ENCODE measurements around the gene PGA4. TPM values are rescaled to one million over a fixed set of nuclear protein-coding genes. Genes with fewer than 3 reads are reported as not detected.

PGA4 gene
- total RNA-seq, 1 experiment from 2014 or later: not detected

DNA sequence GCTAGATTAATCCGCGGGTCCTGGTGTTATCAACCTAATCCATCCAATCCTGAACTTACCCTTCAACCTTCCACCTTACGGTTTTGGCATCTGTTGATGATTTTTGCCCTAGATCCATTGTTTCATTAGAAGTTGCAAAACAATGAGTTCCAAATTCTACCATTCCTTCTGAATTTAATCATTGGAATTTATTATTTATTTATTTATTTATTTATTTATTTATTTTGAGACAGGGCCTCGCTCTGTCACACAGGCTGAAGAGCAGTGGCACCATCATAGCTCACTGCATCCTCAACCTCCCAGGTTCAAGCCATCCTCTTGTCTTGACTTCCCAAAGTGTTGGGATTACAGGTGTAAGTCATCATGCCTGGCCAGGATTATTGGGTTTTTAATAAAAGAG, 40.7 kb upstream of the PGA4 start:
- H3K27me3 ChIP-seq (replicated peaks; ENCODE audit: insufficient read depth, low read depth, low read length, poor library complexity): peaks cover 2% of the 10 kb centered on the region
- ChIA-PET CTCF (no interaction called here), POLR2A (ENCODE audit: low non-redundant PET) (no interaction called here)
- intact Hi-C loops (cut with micrococcal nuclease; ENCODE audit: unreplicated experiment): no loop called here
- BruUV-seq (replicated peaks): no TSS peak
- H3K36me3 ChIP-seq (ENCODE audit: insufficient read depth, low read length, poor library complexity, severe bottlenecking): no peaks in the 10 kb centered on the region
- H3K27ac ChIP-seq (ENCODE audit: low read depth, low read length, poor library complexity, severe bottlenecking): no peak overlapping the region
- no peak for TF ChIP-seq EZH2 (IDR thresholded peaks at IDR 0.05; ENCODE audit: borderline replicate concordance, low read depth, low read length, poor library complexity, severe bottlenecking)
- TF ChIP-seq, protein P1, sequence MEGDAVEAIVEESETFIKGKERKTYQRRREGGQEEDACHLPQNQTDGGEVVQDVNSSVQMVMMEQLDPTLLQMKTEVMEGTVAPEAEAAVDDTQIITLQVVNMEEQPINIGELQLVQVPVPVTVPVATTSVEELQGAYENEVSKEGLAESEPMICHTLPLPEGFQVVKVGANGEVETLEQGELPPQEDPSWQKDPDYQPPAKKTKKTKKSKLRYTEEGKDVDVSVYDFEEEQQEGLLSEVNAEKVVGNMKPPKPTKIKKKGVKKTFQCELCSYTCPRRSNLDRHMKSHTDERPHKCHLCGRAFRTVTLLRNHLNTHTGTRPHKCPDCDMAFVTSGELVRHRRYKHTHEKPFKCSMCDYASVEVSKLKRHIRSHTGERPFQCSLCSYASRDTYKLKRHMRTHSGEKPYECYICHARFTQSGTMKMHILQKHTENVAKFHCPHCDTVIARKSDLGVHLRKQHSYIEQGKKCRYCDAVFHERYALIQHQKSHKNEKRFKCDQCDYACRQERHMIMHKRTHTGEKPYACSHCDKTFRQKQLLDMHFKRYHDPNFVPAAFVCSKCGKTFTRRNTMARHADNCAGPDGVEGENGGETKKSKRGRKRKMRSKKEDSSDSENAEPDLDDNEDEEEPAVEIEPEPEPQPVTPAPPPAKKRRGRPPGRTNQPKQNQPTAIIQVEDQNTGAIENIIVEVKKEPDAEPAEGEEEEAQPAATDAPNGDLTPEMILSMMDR (conservative IDR thresholded peaks at IDR 0.05; ENCODE audit: low read depth, low read length): no peak
- no peak overlapping the region for H3K4me3 ChIP-seq (ENCODE audit: low read depth, low read length, poor library complexity, severe bottlenecking)
- H3K4me1 ChIP-seq (ENCODE audit: insufficient read depth, low read length, poor library complexity, severe bottlenecking): no peaks in the 10 kb centered on the region
- H3K9me3 ChIP-seq (ENCODE audit: low read depth, low read length, poor library complexity, severe bottlenecking): no peaks in the 10 kb centered on the region
- DNase-seq (ENCODE audit: low spot score): no peak

DNA sequence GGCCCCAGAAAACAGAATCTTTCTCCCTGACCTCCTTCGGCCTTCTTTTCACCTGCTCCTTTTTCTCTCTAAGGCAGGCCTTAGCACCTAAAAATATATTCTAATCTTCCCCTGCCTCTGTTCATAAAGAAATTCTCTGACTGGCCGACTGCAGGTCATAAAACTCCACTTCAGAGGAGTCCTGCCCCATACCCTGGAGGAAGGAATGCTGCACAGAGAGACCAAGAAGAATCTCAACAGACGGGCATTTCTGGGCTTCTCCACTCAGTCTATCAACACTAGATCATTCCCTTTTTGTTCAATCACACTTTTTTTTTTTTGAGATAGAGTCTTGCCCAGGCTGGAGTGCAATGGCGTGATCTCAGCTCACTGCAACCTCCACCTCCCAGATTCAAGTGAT, 38.5 kb upstream of the PGA4 start:
- H3K27me3 ChIP-seq (replicated peaks; ENCODE audit: insufficient read depth, low read depth, low read length, poor library complexity): no peaks in the 10 kb centered on the region
- no peak for TF ChIP-seq EZH2 (IDR thresholded peaks at IDR 0.05; ENCODE audit: borderline replicate concordance, low read depth, low read length, poor library complexity, severe bottlenecking)
- no peaks in the 10 kb centered on the region for H3K9me3 ChIP-seq (ENCODE audit: low read depth, low read length, poor library complexity, severe bottlenecking)
- DNase-seq (ENCODE audit: low spot score): no peak
- H3K4me3 ChIP-seq (ENCODE audit: low read depth, low read length, poor library complexity, severe bottlenecking): no peak overlapping the region
- H3K27ac ChIP-seq (ENCODE audit: low read depth, low read length, poor library complexity, severe bottlenecking): no peak overlapping the region
- POLR2A ChIA-PET (ENCODE audit: low non-redundant PET): interaction anchor here (0.6 kb wide), 1 partner anchor 270 kb away, joined by 3 read pairs; no protein-coding TSS in a partner anchor
- intact Hi-C loops (cut with micrococcal nuclease; ENCODE audit: unreplicated experiment): no loop called here
- no peaks in the 10 kb centered on the region for H3K4me1 ChIP-seq (ENCODE audit: insufficient read depth, low read length, poor library complexity, severe bottlenecking)
- BruUV-seq (replicated peaks): no TSS peak
- CTCF ChIA-PET: no interaction called here
- no peaks in the 10 kb centered on the region for H3K36me3 ChIP-seq (ENCODE audit: insufficient read depth, low read length, poor library complexity, severe bottlenecking)

DNA sequence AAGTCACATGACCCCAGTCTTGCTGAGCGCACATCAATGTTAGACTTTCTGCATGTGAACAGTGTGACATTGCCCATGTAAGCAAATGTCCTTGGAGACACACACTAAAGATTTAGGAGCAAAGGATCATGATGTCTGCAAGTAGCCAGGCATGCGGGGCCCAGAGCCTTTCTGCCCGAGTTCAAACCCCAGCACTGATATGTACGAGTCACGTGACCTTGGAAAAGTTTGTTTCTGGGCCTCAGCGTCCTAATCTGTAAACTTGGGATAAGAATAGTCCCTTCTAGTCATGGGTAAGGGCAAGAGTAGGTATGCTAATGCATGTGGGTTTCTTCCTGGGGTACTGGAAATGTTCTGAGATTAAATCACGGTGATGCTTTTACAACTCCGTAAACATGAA, 35.6 kb upstream of the PGA4 start:
- POLR2A ChIA-PET (ENCODE audit: low non-redundant PET): no interaction called here

More for the DNA sequence above, 35.6 kb upstream of the PGA4 start:
- Histone ChIP-seq H3K4me1 (ENCODE audit: insufficient read depth, low read length, poor library complexity, severe bottlenecking) (no peaks in the 10 kb centered on the region), H3K36me3 (ENCODE audit: insufficient read depth, low read length, poor library complexity, severe bottlenecking) (no peaks in the 10 kb centered on the region), H3K9me3 (ENCODE audit: low read depth, low read length, poor library complexity, severe bottlenecking) (no peaks in the 10 kb centered on the region), H3K4me3 (ENCODE audit: low read depth, low read length, poor library complexity, severe bottlenecking) (no peak overlapping the region), H3K27ac (ENCODE audit: low read depth, low read length, poor library complexity, severe bottlenecking) (no peak overlapping the region), H3K27me3 (replicated peaks; ENCODE audit: insufficient read depth, low read depth, low read length, poor library complexity) (no peaks in the 10 kb centered on the region)
- CTCF ChIA-PET: no interaction called here
- TF ChIP-seq, protein P1 (conservative IDR thresholded peaks at IDR 0.05; ENCODE audit: low read depth, low read length): no peak
- TF ChIP-seq EZH2 (IDR thresholded peaks at IDR 0.05; ENCODE audit: borderline replicate concordance, low read depth, low read length, poor library complexity, severe bottlenecking): no peak
- BruUV-seq (replicated peaks): no TSS peak
- intact Hi-C loops (cut with micrococcal nuclease; ENCODE audit: unreplicated experiment): loop anchor here (5.0 kb wide), 2 partner anchors 201 to 354 kb away; no protein-coding TSS in a partner anchor
- DNase-seq (ENCODE audit: low spot score): no peak

All from A673 (cell line).